K562 (cell line): Measurements from ENCODE around the gene ULBP2. TPM values are rescaled to one million over a fixed set of nuclear protein-coding genes. Genes with fewer than 3 reads are reported as not detected.

Experiments used
- ATAC-seq: fragments of 200-7000 bp; cut with Tn5 transposase; 3 replicates; pipeline ENCODE4 v1.9.1; 2020; ENCODE audit warnings: moderate library complexity
- BruUV-seq: library from RNA; stranded (reverse); fragments of 400-500 nt; replicated peaks from 2 replicates; lab custom pipeline; 2021; lab: Mats Ljungman, UMichigan
- CTCF ChIA-PET: fragments of 300-600 bp; formaldehyde crosslinking; extraction: SDS; loops from one replicate; lab custom pipeline; 2021; ENCODE audit warnings: low intra/inter-chr PET ratio; lab: Yijun Ruan, JAX
- POLR2A ChIA-PET: fragments of 300-600, 350-650 bp; sonication (Branson Sonifier 250); formaldehyde crosslinking; extraction: SDS; loops from one replicate; lab custom pipeline; 2021; ENCODE audit warnings: antibody characterized with exemption, inconsistent platforms; lab: Yijun Ruan, JAX
- DNase-seq, 4 experiments: peaks; one replicate each; pipeline versions ENCODE4 v3.0.0 to v3.0.0-alpha.2; 2011 to 2018; ENCODE audit warnings: low spot score in 3 of 4, mixed read lengths in 3 of 4; ENCODE audit errors: extremely low read depth in 1 of 4
- FAIRE-seq: peaks from 2 replicates; lab custom pipeline; 2011; peaks lifted over from hg19 to GRCh38; lab: Jason Lieb, UNC
- H2AFZ ChIP-seq: 2 replicates; pipeline ENCODE4 v1.6.0; 2011; ENCODE audit warnings: low read depth, low read length, control low read depth, inconsistent platforms
- H3K27ac ChIP-seq: fragments of 200-600 bp; 3 replicates; pipeline ENCODE4 v1.8.0; 2011; ENCODE audit warnings: low read depth, mild to moderate bottlenecking, control low read depth, inconsistent platforms, low read length, moderate library complexity, mixed read lengths; ENCODE audit errors: extremely low read depth
- H3K27me3 ChIP-seq, 2 experiments: fragments of 300-600 bp in 1 of 2; 2 replicates in 1 of 2; 3 replicates in 1 of 2; pipeline versions ENCODE4 v1.6.0 to v1.8.0; 2011; ENCODE audit warnings: inconsistent platforms in 2 of 2, low read length in 2 of 2, mild to moderate bottlenecking in 1 of 2, mixed read lengths in 1 of 2, moderate library complexity in 1 of 2; ENCODE audit not compliant: control insufficient read depth in 2 of 2, insufficient read depth in 2 of 2
- H3K36me3 ChIP-seq: fragments of 300-600 bp; 3 replicates; pipeline ENCODE4 v1.8.0; 2011; ENCODE audit warnings: mild to moderate bottlenecking, low read length, inconsistent platforms; ENCODE audit not compliant: control insufficient read depth, insufficient read depth
- H3K4me1 ChIP-seq, 2 experiments: fragments of 200-600 bp in 1 of 2; replicated peaks in 1 of 2; 2 replicates in 1 of 2; 3 replicates in 1 of 2; pipeline versions ENCODE4 v1.5.1 to v1.8.0; 2011; ENCODE audit warnings: inconsistent platforms in 2 of 2, low read length in 2 of 2, mild to moderate bottlenecking in 1 of 2, mixed read lengths in 1 of 2, moderate library complexity in 1 of 2; ENCODE audit not compliant: control insufficient read depth in 2 of 2, insufficient read depth in 2 of 2
- H3K4me2 ChIP-seq: 2 replicates; pipeline ENCODE4 v1.6.1; 2011; ENCODE audit warnings: low read length, control low read depth, inconsistent platforms, mixed read lengths; ENCODE audit not compliant: insufficient read depth
- H3K4me3 ChIP-seq: fragments of 200-600 bp; sonication (generic), shearing (Covaris generic); 2 replicates; pipeline ENCODE4 v1.5.1; 2016; ENCODE audit warnings: control low read depth, inconsistent platforms
- H3K79me2 ChIP-seq: fragments of 200-600 bp; 3 replicates; pipeline ENCODE4 v1.8.0; 2011; ENCODE audit warnings: low read length, inconsistent platforms; ENCODE audit not compliant: control insufficient read depth, insufficient read depth
- H3K9ac ChIP-seq, 2 experiments: 2 replicates each; pipeline versions ENCODE4 v1.6.0 to v1.6.1; 2011; ENCODE audit warnings: low read depth in 2 of 2, low read length in 2 of 2, control low read depth in 1 of 2, inconsistent platforms in 1 of 2, mild to moderate bottlenecking in 1 of 2, mixed read lengths in 1 of 2; ENCODE audit not compliant: insufficient read depth in 1 of 2
- H3K9me1 ChIP-seq: one replicate; pipeline ENCODE4 v1.6.0; 2011; ENCODE audit warnings: inconsistent platforms, mild to moderate bottlenecking, low read length, moderate library complexity; ENCODE audit not compliant: control insufficient read depth, insufficient read depth
- H3K9me3 ChIP-seq: replicated peaks from 2 replicates; pipeline ENCODE4 v1.5.1; 2011; ENCODE audit warnings: low read depth, low read length, inconsistent platforms; ENCODE audit not compliant: control insufficient read depth, insufficient read depth
- H4K20me1 ChIP-seq: replicated peaks from 2 replicates; pipeline ENCODE4 v1.6.1; 2011; ENCODE audit warnings: low read length, inconsistent platforms, mixed read lengths; ENCODE audit not compliant: control insufficient read depth, insufficient read depth
- ATF6 ChIP-seq: sonication (generic); formaldehyde crosslinking; IDR thresholded peaks from 2 replicates; pipeline ENCODE4 v1.4.0; 2020; ENCODE audit warnings: mild to moderate bottlenecking, missing genetic modification reagents
- JUN ChIP-seq, 2 experiments: sonication (generic) in 1 of 2; formaldehyde crosslinking in 1 of 2; IDR thresholded peaks; 2 replicates each; pipeline versions ENCODE4 v1.6.1 to v1.8.0; 2012 to 2022; ENCODE audit warnings: borderline replicate concordance in 2 of 2, mild to moderate bottlenecking in 2 of 2, improper control_type of control experiment in 1 of 2, low read depth in 1 of 2, low read length in 1 of 2, missing genetic modification reagents in 1 of 2
- MEF2D ChIP-seq: conservative IDR thresholded peaks from 2 replicates; pipeline ENCODE4 v1.6.1; 2016; ENCODE audit warnings: low read depth, missing genetic modification characterization, missing compliant biosample characterization
- MXI1 ChIP-seq: IDR thresholded peaks from 2 replicates; pipeline ENCODE4 v1.6.1; 2011; ENCODE audit warnings: low read depth, mild to moderate bottlenecking, improper control_type of control experiment, low read length
- NCOA2 ChIP-seq, 2 experiments: fragments of 450-650 bp; IDR thresholded peaks; 2 replicates each; pipeline ENCODE4 v1.6.1; 2018; ENCODE audit warnings: mild to moderate bottlenecking in 2 of 2, moderate library complexity in 1 of 2; ENCODE audit not compliant: partially characterized antibody in 2 of 2
- PHB ChIP-seq: fragments of 250-450 bp; sonication (Bioruptor Pico); IDR thresholded peaks from 2 replicates; pipeline ENCODE4 v1.5.0; 2021
- SIN3B ChIP-seq: fragments of 450-650 bp; IDR thresholded peaks from 2 replicates; pipeline ENCODE4 v1.6.1; 2017; ENCODE audit warnings: low read depth, mild to moderate bottlenecking, moderate library complexity
- THRA ChIP-seq: fragments of 450-650 bp; IDR thresholded peaks from 2 replicates; pipeline ENCODE4 v1.6.1; 2017; ENCODE audit warnings: mild to moderate bottlenecking, moderate library complexity
- TOE1 ChIP-seq, 2 experiments: fragments of 450-650 bp in 1 of 2; sonication (generic) in 1 of 2; formaldehyde crosslinking in 1 of 2; IDR thresholded peaks; 2 replicates each; pipeline versions ENCODE4 v1.7.1 to v1.8.0; 2016 to 2022; ENCODE audit warnings: borderline replicate concordance in 2 of 2, mild to moderate bottlenecking in 2 of 2, antibody characterized with exemption in 1 of 2, inconsistent platforms in 1 of 2, low read depth in 1 of 2, missing genetic modification reagents in 1 of 2, moderate library complexity in 1 of 2
- ZNF785 ChIP-seq: fragments of 250-450 bp; sonication (Bioruptor Pico); IDR thresholded peaks from 2 replicates; pipeline ENCODE4 v1.4.0; 2020; ENCODE audit warnings: mild to moderate bottlenecking
- WGBS: fragments of 100-300 bp; shearing (Covaris generic); methylation state at CpG from one replicate; pipeline ENCODE4 v1.1.6; 2016; ENCODE audit warnings: low coverage, mixed read lengths; ENCODE audit not compliant: insufficient coverage; ENCODE audit errors: missing lambda C conversion rate; 5-methylcytosine and 5-hydroxymethylcytosine counted together
- in situ Hi-C: fragments of 300-500 bp; cut with MboI; formaldehyde crosslinking; loops from 4 replicates; pipeline ENCODE4 v1.15.0; 2018; ENCODE audit warnings: inconsistent platforms, mixed read lengths
- intact Hi-C: fragments of 100-400 bp; cut with micrococcal nuclease; formaldehyde crosslinking; loops from 2 replicates; pipeline ENCODE4 v1.14.2; 2022
- polyA plus RNA-seq, 8 experiments: library from polyadenylated mRNA; depleted of rRNA in 4 of 8; stranded (reverse) in 5 of 8; unstranded in 3 of 8; fragments of >200 nt; fragmentation: Nextera tagmentation in 2 of 8; fragmentation: Illumina TruSeq in 1 of 8; extraction: Ambion mirVana in 2 of 8; extraction: Trizol in 1 of 8; gene quantifications; 2 replicates each; pipeline versions ENCODE4 v1.2.1 to v1.2.3, GENCODE V29; 2011 to 2014; ENCODE audit warnings: inconsistent platforms in 1 of 8, missing spikeins in 1 of 8
- total RNA-seq, 7 experiments: library from RNA; depleted of rRNA in 6 of 7; stranded (reverse); fragments of >200 nt in 6 of 7; fragmentation: Illumina TruSeq in 2 of 7; extraction: Trizol in 2 of 7; gene quantifications; 2 replicates each; pipeline versions ENCODE4 v1.2.1 to v1.2.3, GENCODE V29; 2011 to 2021; ENCODE audit warnings: low replicate concordance in 1 of 7

The ULBP2 gene
- total and polyA plus RNA-seq, 9 of the 15 experiments (the other 6 are each of a cell fraction or from before 2014, with no cell fraction given) = 0.50 to 5.3 (median 1.2) TPM

- no peak for DNase-seq
- TF ChIP-seq THRA (no peak), SIN3B (no peak), ATF6 (CRISPR knock-in tag) (no peak), MEF2D (no peak), ZNF785 (CRISPR knock-in tag) (no peak), NCOA2 (IDR thresholded peaks at IDR 0.05; ENCODE audit: partially characterized antibody in 2 of 2) (no peak), PHB (CRISPR knock-in tag) (no peak), MXI1 (no peak), TOE1 (IDR thresholded peaks at IDR 0.05; ENCODE audit: borderline replicate concordance) (no peak), TOE1 (CRISPR knock-in tag; IDR thresholded peaks at IDR 0.05; ENCODE audit: borderline replicate concordance, low read depth) (no peak), JUN (IDR thresholded peaks at IDR 0.05; ENCODE audit: borderline replicate concordance, low read depth, low read length) (no peak), JUN (CRISPR knock-in tag; IDR thresholded peaks at IDR 0.05; ENCODE audit: borderline replicate concordance) (no peak)
- Histone ChIP-seq H3K4me1 (no peaks in the 10 kb centered on the region), H3K27me3 (peaks cover 18 to 36% of the 10 kb centered on the region in 2 experiments), H3K4me2 (no peak overlapping the region), H3K36me3 (no peaks in the 10 kb centered on the region), H3K27ac (no peak overlapping the region), H3K79me2 (no peaks in the 10 kb centered on the region), H3K9me3 (no peaks in the 10 kb centered on the region), H2AFZ (no peak overlapping the region), H4K20me1 (no peaks in the 10 kb centered on the region), H3K9ac (no peak overlapping the region), H3K9me1 (no peaks in the 10 kb centered on the region), H3K4me3 (no peak overlapping the region)
- BruUV-seq = no TSS peak
- POLR2A ChIA-PET = no interaction called here
- intact Hi-C loops = loop anchor here (5.0 to 10.0 kb wide), 4 partner anchors 136 to 886 kb away; partner anchors contain the start of gene ULBP3
- CTCF ChIA-PET = no interaction called here
- FAIRE-seq = no peak
- under 1% methylated on average over 6 of the region's 6 CpGs for WGBS
- in situ Hi-C loops = loop anchor here (5.0 kb wide), 1 partner anchor 881 kb away; no protein-coding TSS in a partner anchor
- ATAC-seq = no peak
Measured at GRCh38 chr6:149931501-149931900, 10.3 kb upstream of the ULBP2 start.
